ENCODE results near the gene CLCN2.

The CLCN2 gene

DNA sequence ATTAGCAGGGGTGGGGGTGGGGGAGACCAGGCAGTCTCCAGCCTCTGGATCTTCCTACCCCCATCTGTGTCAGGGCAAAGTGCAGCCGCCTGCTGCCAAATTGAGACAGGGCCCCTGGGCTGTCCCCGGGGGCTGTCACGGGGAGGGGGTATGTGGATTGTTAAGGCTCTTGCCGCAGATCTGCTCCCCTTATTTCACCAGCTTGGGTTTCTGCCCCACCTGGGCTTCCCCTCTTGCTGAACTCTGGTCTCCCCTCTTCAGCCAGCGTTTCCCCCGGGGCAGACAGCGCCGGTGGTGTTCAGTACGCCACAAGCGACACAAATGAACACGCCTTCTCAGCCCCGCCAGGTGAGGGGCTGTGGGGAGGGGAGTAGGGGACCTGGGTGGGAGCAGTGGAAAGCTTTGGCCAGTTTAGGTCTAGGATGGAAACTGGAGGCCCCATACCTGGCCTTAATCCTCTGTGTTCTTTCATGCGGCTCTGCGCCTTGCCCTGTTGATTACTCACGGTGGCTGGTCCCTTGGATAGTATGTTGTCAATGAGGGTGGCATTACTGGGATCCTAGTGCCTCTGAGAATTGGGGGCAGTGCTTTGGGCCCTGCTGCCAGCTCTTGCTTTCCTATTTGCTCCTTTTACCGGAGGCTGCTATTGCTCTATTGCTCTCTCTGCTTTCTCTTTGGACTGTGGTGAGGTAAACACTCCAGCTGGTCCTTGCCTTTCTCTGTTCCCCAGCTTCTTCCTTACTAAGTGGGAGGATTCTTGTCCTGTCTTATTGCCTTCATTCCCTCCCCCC, 45.3 kb downstream of the CLCN2 start:
- H4K20me1 ChIP-seq (ENCODE audit: insufficient read depth, low read length), result no peaks in the 10 kb centered on the region
- peaks cover 26% of the 10 kb centered on the region for H3K4me1 ChIP-seq (ENCODE audit: insufficient read depth, low read length, severe bottlenecking)
- H3K79me2 ChIP-seq (ENCODE audit: insufficient read depth, low read length), result peaks cover 46% of the 10 kb centered on the region
- no peak overlapping the region for H2AFZ ChIP-seq (ENCODE audit: low read length)
- TF ChIP-seq, protein P1, sequence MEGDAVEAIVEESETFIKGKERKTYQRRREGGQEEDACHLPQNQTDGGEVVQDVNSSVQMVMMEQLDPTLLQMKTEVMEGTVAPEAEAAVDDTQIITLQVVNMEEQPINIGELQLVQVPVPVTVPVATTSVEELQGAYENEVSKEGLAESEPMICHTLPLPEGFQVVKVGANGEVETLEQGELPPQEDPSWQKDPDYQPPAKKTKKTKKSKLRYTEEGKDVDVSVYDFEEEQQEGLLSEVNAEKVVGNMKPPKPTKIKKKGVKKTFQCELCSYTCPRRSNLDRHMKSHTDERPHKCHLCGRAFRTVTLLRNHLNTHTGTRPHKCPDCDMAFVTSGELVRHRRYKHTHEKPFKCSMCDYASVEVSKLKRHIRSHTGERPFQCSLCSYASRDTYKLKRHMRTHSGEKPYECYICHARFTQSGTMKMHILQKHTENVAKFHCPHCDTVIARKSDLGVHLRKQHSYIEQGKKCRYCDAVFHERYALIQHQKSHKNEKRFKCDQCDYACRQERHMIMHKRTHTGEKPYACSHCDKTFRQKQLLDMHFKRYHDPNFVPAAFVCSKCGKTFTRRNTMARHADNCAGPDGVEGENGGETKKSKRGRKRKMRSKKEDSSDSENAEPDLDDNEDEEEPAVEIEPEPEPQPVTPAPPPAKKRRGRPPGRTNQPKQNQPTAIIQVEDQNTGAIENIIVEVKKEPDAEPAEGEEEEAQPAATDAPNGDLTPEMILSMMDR (IDR thresholded peaks at IDR 0.05; ENCODE audit: low read length), result no peak
- TF ChIP-seq EZH2 (IDR thresholded peaks at IDR 0.05; ENCODE audit: borderline replicate concordance, low read length), result no peak
- peak overlapping the region; percentile 53 for H3K27ac ChIP-seq (ENCODE audit: low read depth, low read length, poor library complexity, severe bottlenecking)
- H3K36me3 ChIP-seq (ENCODE audit: insufficient read depth, low read length), result peaks cover 58% of the 10 kb centered on the region
- H3K9me3 ChIP-seq (ENCODE audit: low read length), result no peaks in the 10 kb centered on the region
- peak overlapping the region; percentile 93 for H3K4me2 ChIP-seq (ENCODE audit: low read length)
- H3F3A ChIP-seq (ENCODE audit: insufficient read depth, low read length), result 0 out of 2 replicates have a peak, but pooled peaks cover 4% of the 10 kb centered on the region
- peak overlapping the region; percentile 95 for H3K9ac ChIP-seq (ENCODE audit: low read length)
- H3K27me3 ChIP-seq (ENCODE audit: insufficient read depth, low read length), result no peaks in the 10 kb centered on the region
- peak overlapping the region; percentile 84 for H3K4me3 ChIP-seq (ENCODE audit: low read depth, low read length, poor library complexity, severe bottlenecking)
- no peaks in the 10 kb centered on the region for H3K9me2 ChIP-seq (ENCODE audit: low read depth, low read length)

DNA sequence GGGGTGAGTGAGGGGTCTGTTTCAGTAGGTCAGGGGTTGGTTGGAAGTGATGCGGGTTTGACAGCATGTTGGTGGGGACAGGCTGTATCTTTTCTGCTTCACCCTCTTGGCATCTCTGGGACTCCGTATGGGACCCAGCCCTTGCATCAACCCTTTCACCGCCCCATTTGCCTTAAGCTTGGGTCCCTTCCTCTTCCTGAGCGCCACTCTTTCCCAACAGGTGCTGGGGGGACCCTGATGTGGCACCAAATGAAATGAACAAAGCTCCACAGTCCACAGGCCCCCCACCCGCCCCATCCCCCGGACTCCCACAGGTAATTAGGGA, 45.9 kb downstream of the CLCN2 start:
- no peaks in the 10 kb centered on the region for H4K20me1 ChIP-seq (ENCODE audit: insufficient read depth, low read length)
- H3K4me2 ChIP-seq (ENCODE audit: low read length), result peak overlapping the region; percentile 93
- H3K9me2 ChIP-seq (ENCODE audit: low read depth, low read length), result no peaks in the 10 kb centered on the region
- H3K4me1 ChIP-seq (ENCODE audit: insufficient read depth, low read length, severe bottlenecking), result peaks cover 26% of the 10 kb centered on the region
- no peaks in the 10 kb centered on the region for H3K9me3 ChIP-seq (ENCODE audit: low read length)
- TF ChIP-seq, protein P1 (IDR thresholded peaks at IDR 0.05; ENCODE audit: low read length), result no peak
- peaks cover 46% of the 10 kb centered on the region for H3K79me2 ChIP-seq (ENCODE audit: insufficient read depth, low read length)
- H3K36me3 ChIP-seq (ENCODE audit: insufficient read depth, low read length), result peaks cover 53% of the 10 kb centered on the region
- H2AFZ ChIP-seq (ENCODE audit: low read length), result no peak overlapping the region
- H3K27me3 ChIP-seq (ENCODE audit: insufficient read depth, low read length), result no peaks in the 10 kb centered on the region
- H3K27ac ChIP-seq (ENCODE audit: low read depth, low read length, poor library complexity, severe bottlenecking), result peak overlapping the region; percentile 53
- 0 out of 2 replicates have a peak, but pooled peaks cover 4% of the 10 kb centered on the region for H3F3A ChIP-seq (ENCODE audit: insufficient read depth, low read length)
- peak overlapping the region; percentile 84 for H3K4me3 ChIP-seq (ENCODE audit: low read depth, low read length, poor library complexity, severe bottlenecking)
- H3K9ac ChIP-seq (ENCODE audit: low read length), result peak overlapping the region; percentile 95

DNA sequence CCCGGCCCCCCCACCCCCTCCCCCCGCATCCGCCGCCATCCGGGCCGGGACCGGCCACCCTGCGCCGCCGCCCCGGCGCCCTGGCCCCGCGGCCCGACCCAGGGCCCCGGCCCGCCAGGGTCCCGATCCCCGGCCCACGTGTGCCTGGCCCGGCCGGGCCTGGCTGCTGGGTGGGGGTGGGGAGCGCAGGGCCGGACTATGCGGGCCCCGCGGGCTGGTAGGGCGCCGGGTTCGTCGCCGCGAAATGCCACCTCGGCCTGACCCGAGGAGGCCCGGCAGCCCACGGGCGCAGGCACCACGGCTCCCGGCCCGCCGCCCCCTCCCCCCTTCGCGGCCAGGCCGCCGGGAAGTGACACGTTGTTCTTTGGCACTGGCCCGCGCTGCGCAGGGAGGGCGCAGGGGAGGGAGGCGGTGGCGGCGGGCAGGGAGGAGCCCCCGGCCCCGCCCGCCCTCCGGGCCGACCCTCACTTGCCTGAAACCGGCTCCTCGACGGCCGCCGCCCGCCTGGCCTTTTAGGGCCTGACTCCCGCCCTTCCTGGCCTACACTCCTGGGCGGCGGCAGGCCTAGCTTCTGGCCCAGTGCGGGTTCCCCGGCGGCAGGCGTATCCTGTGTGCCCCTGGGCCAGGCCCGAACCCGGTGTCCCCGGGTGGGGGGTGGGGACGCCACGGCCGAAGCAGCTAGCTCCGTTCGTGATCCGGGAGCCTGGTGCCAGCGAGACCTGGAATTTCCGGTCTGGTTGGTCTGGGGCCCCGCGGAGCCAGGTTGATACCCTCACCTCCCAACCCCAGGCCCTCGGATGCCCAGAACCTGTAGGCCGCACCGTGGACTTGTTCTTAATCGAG, 46.5 kb downstream of the CLCN2 start:
- Histone ChIP-seq H3K9ac (ENCODE audit: low read length) (peak overlapping the region; percentile 95), H4K20me1 (ENCODE audit: insufficient read depth, low read length) (no peaks in the 10 kb centered on the region), H3F3A (ENCODE audit: insufficient read depth, low read length) (0 out of 2 replicates have a peak, but pooled peaks cover 4% of the 10 kb centered on the region), H3K4me1 (ENCODE audit: insufficient read depth, low read length, severe bottlenecking) (peaks cover 26% of the 10 kb centered on the region), H3K27ac (ENCODE audit: low read depth, low read length, poor library complexity, severe bottlenecking) (peak overlapping the region; percentile 53), H3K9me3 (ENCODE audit: low read length) (no peaks in the 10 kb centered on the region), H3K27me3 (ENCODE audit: insufficient read depth, low read length) (no peaks in the 10 kb centered on the region), H2AFZ (ENCODE audit: low read length) (no peak overlapping the region), H3K9me2 (ENCODE audit: low read depth, low read length) (no peaks in the 10 kb centered on the region), H3K4me2 (ENCODE audit: low read length) (peak overlapping the region; percentile 93), H3K4me3 (ENCODE audit: low read depth, low read length, poor library complexity, severe bottlenecking) (peak overlapping the region; percentile 84), H3K36me3 (ENCODE audit: insufficient read depth, low read length) (peaks cover 51% of the 10 kb centered on the region), H3K79me2 (ENCODE audit: insufficient read depth, low read length) (peaks cover 46% of the 10 kb centered on the region)
- no peak for TF ChIP-seq EZH2 (IDR thresholded peaks at IDR 0.05; ENCODE audit: borderline replicate concordance, low read length)
- TF ChIP-seq, protein P1 (IDR thresholded peaks at IDR 0.05; ENCODE audit: low read length), result no peak

Data from OCI-LY1 (cell line).